ENCODE measurements around the gene SRRM5.

SRRM5 gene

GRCh38 chr19:43572171-43572588 is 39.7 kb upstream of the SRRM5 start:
- no peak for DNase-seq (ENCODE audit: insufficient read length, low spot score)

GRCh38 chr19:43574424-43575155 is 37.3 kb upstream of the SRRM5 start:
- DNase-seq (ENCODE audit: insufficient read length, low spot score) (no peak), FAIRE-seq (no peak)
- TF ChIP-seq CTCF (IDR thresholded peaks at IDR 0.05; ENCODE audit: insufficient read depth, missing control alignments): no peak

More at GRCh38 chr19:43572171-43572588, 39.7 kb upstream of the SRRM5 start:
- no peak for TF ChIP-seq CTCF (IDR thresholded peaks at IDR 0.05; ENCODE audit: insufficient read depth, missing control alignments)
- FAIRE-seq: no peak

GRCh38 chr19:43575156-43575950 is 36.5 kb upstream of the SRRM5 start, which contains the start of the genes PINLYP and XRCC1:
Gene PINLYP (plus strand): TSS chr19:43575801. CDS start chr19:43577192, 1,391 bp downstream.
Gene XRCC1 (minus strand): TSS chr19:43575527. CDS start chr19:43575458, 69 bp downstream.
- FAIRE-seq (no peak), DNase-seq (ENCODE audit: insufficient read length, low spot score) (peak; percentile 88)

GRCh38 chr19:43575955-43576878 is 35.7 kb upstream of the SRRM5 start:
- TF ChIP-seq CTCF (IDR thresholded peaks at IDR 0.05; ENCODE audit: insufficient read depth, missing control alignments): no peak
- FAIRE-seq (no peak), DNase-seq (ENCODE audit: insufficient read length, low spot score) (no peak)

More at GRCh38 chr19:43575156-43575950, 36.5 kb upstream of the SRRM5 start, which contains the start of the genes PINLYP and XRCC1:
- TF ChIP-seq CTCF (IDR thresholded peaks at IDR 0.05; ENCODE audit: insufficient read depth, missing control alignments): no peak

- FAIRE-seq (no peak), DNase-seq (ENCODE audit: insufficient read length, low spot score) (no peak)
- no peak for TF ChIP-seq CTCF (IDR thresholded peaks at IDR 0.05; ENCODE audit: insufficient read depth, missing control alignments)
Measured at GRCh38 chr19:43578787-43579186, 33.1 kb upstream of the SRRM5 start.

GRCh38 chr19:43581467-43581866 is 30.4 kb upstream of the SRRM5 start:
- no peak for FAIRE-seq
- no peak for DNase-seq (ENCODE audit: insufficient read length, low spot score)
- no peak for TF ChIP-seq CTCF (IDR thresholded peaks at IDR 0.05; ENCODE audit: insufficient read depth, missing control alignments)

Data from D721Med (cell line).